ENCODE measurements around the gene OMA1.

The OMA1 gene

DNA sequence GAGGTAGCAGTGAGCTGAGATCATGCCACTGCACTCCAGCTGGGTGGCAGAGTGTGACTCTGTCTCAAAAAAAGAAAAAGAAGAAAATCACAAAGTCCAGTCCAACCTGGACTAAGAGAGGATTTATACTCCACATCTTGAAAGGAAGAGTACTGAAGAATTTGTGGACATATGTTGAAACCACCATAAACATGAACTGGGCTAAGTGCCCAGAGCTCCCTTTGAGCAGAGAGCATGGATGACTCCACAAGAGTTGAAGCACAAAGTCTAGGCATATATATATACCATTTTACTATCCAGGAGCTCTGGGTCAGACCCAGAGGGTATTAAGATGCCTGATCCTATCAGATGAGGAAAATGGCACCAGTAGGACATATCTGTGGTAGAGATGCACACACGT lies 86.6 kb downstream of the OMA1 start:
- DNase-seq (ENCODE audit: low spot score) (no peak), FAIRE-seq (no peak)

DNA sequence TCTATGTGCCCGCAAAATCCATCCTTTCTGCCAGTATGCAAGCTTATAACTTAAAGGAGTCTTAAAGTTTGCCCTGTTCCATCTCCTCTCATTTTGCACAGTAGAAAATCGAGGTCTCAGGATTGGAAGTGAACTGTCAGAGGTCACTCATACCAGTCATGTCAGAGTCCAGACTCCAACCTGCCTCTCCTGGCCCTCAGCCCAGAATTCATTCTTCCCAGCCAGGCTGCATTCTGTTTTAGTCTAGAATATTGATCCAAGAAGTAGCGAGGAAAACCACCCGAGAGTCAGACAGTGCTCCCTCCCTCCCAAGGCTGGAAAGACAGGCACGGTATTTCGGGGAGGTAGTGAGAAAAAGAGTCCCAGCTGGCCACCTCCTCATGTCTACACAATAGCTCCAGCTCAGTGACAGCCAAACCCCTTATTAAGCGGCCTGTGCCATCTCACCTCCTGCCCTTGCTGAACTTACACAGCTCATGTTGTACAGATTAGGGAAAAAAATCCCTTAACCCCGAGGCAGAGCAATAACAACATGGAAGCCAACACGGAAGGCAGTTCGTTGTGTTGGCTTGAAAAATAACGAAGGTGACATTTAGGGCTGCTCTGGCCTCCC lies 89.4 kb downstream of the OMA1 start:
- FAIRE-seq (no peak), DNase-seq (ENCODE audit: low spot score) (no peak)

DNA sequence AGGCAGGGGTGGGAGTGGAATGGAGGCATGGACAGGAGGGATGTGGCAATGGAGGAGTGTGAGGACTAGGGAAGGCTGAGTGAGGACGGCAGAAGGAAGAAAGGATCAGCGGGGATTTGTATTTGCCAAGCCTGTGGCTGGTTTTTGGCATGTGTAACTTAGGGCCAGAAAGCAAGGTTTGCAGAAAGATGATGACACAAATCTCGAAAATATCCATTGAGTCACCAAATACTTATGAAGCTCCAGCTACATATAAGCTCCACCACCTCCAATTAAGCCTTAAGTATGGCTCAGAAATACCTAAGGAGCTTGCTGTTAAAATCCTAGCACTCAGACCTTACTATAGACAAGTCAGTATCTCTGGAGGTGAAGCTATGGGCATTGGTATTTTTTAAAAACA lies 90.1 kb downstream of the OMA1 start:
- FAIRE-seq (no peak), DNase-seq (ENCODE audit: low spot score) (no peak)

DNA sequence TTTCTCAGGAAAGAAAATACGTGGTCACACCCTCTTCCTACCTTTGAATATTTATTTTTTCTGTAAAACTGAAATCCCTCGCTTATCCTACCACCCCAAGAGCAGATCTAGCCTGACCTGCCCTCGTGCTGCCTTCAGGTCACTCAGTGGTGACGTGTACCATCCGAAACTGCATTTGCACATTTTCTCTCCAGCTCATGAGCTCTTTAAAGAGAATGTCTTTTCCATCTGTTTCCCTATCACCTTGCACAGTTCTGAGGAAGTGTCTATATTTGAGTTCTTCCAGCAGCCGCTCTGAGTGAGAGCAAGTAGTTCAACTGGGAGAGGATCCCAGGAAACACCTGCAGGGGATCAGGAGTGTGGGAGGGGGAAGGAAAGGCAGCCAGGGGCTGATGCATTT lies 91.7 kb downstream of the OMA1 start:
- DNase-seq (ENCODE audit: low spot score) (no peak), FAIRE-seq (no peak)

DNA sequence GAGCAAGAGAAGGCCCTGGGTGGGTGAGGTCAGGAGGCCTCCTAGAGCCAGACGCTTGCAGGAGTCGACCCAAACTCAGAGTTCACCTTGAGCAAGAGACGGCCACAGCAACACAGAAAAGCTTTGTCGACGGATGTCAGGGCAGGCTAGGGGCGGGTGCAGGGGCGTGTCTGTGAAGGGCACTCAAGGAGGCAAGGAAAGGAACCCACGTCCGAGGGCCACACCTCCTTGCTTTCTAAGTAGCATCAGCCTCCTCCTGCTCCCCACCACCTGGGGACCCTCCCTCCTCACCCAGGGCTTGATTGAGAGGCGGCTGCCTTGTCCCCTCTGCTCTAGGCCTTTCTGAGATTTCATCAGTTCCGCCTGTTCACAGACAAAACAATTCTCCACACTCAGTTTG lies 92.1 kb downstream of the OMA1 start:
- FAIRE-seq = no peak
- no peak for DNase-seq (ENCODE audit: low spot score)

GRCh38 chr1:58451560-58452191 lies 94.8 kb downstream of the OMA1 start:
- FAIRE-seq (no peak), DNase-seq (ENCODE audit: low spot score) (no peak)

GRCh38 chr1:58447886-58448285 lies 98.6 kb downstream of the OMA1 start:
- DNase-seq (ENCODE audit: low spot score) (no peak), FAIRE-seq (no peak)

- FAIRE-seq (no peak), DNase-seq (ENCODE audit: low spot score) (no peak)
These were observed 99.5 kb downstream of the OMA1 start for GRCh38 chr1:58447042-58447441.

GRCh38 chr1:58446368-58446767 lies 100.2 kb downstream of the OMA1 start:
- FAIRE-seq (no peak), DNase-seq (ENCODE audit: low spot score) (no peak)

DNA sequence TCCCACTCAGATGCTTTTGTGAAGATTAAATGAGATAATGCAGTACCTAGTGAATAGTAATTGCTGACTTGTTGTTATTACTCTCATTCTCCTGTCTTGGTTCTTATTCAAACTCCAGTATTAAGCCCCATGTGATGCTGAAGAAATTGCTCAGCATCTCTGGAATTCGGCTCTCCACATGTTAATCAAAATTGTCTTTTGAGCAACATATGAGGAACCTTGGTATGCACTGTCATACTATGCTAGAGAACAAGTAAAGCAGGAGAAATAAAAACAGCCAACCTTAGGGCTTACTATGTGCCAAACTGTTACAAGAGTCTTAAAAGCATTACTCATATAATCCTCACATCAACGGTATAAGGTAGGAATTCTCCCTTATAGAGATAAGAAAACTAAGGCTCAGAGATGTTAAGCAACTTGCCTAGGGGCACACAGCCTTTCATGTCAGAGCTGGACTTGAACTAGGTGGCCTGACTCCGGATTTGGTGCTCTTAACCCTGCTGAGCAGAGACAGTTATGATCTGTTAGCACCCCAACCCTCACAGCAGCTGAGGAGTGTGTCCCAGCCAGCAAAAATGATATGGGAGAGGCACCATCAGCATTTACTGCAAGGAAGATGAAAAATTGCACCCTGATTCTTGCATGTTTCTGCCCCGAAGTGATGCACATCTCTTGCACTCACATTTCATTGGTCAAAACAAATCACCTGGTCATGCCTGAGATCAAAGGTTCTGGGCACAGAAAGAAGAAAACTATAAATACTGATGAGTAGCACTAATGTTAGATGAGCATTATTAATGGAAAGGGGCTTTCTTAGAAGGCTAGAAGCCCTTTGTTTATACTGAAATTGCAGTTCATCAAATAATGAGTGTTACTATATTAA lies 102.3 kb downstream of the OMA1 start:
- DNase-seq (ENCODE audit: low spot score) = no peak
- no peak for FAIRE-seq

DNA sequence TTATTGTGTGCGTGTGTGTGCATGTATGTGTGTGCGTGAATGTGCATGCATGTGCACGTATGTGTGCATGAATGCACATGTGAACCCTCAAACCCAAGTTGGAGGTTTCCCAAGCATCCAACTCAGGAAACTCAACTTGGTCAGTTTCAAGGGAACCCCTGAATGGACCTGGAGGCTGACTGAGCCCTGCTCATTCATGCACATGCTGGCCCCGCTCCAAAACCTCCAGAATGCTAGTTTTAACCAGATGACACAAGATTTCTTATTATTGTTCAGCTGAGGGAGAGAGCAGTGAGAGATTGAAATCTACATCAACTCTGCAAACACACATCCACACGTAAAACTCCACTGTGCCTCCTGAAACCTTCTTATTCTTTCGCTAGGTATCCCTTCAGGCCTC lies 104.4 kb downstream of the OMA1 start:
- no peak for DNase-seq (ENCODE audit: low spot score)
- no peak for FAIRE-seq

DNA sequence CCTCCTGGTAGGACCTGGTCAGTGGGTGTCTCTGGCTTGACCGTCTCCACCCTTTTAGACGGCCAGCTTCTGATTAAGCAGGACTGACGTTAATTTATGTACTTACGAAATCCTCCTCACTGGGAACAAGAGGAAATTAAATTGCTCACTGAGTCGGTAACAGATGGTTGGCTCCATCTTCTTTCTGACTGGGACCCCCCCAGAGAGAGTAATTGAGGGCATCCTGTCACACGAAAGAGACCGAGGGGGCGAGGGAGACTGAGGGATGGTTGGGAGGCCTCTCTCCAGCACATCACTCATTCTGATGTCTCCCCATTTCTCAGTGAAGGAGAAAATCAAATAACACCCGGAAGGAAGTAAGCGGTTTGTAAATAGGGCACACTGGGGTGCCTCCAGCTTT lies 104.8 kb downstream of the OMA1 start:
- DNase-seq (ENCODE audit: low spot score) (no peak), FAIRE-seq (no peak)

DNA sequence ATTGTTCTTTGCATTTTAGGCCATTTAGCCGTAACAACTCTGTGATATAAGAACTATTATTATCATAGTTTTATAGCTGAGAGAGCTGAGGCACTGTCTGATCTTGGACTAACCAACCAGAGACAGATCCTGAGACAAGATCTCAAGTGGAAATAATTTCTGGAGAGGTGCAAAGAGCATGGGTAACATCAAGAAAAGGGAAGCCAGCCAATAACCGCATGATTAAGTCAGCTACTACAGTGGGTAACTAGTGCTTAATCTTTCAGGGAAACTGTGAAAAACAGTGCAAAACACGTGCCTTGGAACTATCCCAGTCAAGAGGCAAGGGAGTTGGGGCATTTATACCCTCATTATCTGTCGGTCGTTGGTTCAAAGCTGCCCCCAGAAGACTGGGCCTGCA lies 105.8 kb downstream of the OMA1 start:
- FAIRE-seq (no peak), DNase-seq (ENCODE audit: low spot score) (no peak)

GRCh38 chr1:58439946-58440345 lies 106.6 kb downstream of the OMA1 start:
- FAIRE-seq (no peak), DNase-seq (ENCODE audit: low spot score) (no peak)

GRCh38 chr1:58438468-58438867 lies 108.1 kb downstream of the OMA1 start:
- DNase-seq (ENCODE audit: low spot score) (no peak), FAIRE-seq (no peak)

GRCh38 chr1:58437623-58438022 lies 108.9 kb downstream of the OMA1 start:
- DNase-seq (ENCODE audit: low spot score) (no peak), FAIRE-seq (no peak)

GRCh38 chr1:58436615-58437297 lies 109.8 kb downstream of the OMA1 start:
- FAIRE-seq (no peak), DNase-seq (ENCODE audit: low spot score) (no peak)

- no peak for DNase-seq (ENCODE audit: low spot score)
- FAIRE-seq = no peak
These were observed 111.2 kb downstream of the OMA1 start for GRCh38 chr1:58435376-58435775.

- DNase-seq (ENCODE audit: low spot score) (no peak), FAIRE-seq (no peak)
These were observed 111.9 kb downstream of the OMA1 start for GRCh38 chr1:58434607-58435006.

- DNase-seq (ENCODE audit: low spot score) (no peak), FAIRE-seq (no peak)
These were observed 112.3 kb downstream of the OMA1 start for GRCh38 chr1:58434181-58434580.

GRCh38 chr1:58432851-58433668 lies 113.5 kb downstream of the OMA1 start:
- DNase-seq (ENCODE audit: low spot score) (peak; percentile 79), FAIRE-seq (peak; percentile 62)
